ENCODE measurements around the gene NDUFV1.
"Not testable (repeated sequence)": the region's sequence is repeated elsewhere in the genome, so short reads cannot be mapped to it uniquely, and the experiment has no call there.

The NDUFV1 gene

GRCh38 chr11:67627812-67628624, 21.3 kb downstream of the NDUFV1 start:
- DNase-seq, result no peak

DNA sequence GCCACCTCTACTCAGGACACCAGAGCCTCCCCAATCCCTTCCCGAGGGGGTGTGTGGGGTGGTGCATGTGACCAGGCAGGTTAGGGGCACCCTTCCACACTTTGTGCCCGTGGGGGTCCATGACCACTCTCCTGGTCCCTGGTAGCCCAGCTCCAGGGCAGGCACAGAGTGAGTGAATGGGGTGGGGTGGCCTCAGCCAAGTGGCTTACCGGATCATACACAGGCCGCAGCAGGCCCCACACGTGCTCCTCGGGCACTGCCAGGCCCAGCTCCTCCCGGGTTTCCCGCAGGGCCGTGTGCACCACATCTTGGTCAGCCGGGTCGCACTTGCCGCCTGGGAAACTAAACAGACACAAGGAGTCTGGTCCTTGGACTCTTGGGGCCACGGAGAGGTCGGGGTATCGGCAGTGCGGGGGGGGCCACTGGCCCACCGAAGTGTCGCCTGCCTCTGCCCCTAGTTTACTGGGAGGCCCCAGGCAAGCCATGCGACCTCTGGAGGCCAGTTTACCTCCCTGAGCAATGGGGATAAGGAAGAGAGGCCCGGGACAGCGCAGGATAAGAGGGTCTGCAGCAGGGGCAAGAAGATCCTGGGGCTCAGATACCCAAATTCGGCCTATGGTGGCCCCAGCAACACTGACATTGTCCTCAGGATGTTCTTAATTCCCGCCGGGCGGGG, 22.1 kb downstream of the NDUFV1 start:
- DNase-seq, result no peak

DNA sequence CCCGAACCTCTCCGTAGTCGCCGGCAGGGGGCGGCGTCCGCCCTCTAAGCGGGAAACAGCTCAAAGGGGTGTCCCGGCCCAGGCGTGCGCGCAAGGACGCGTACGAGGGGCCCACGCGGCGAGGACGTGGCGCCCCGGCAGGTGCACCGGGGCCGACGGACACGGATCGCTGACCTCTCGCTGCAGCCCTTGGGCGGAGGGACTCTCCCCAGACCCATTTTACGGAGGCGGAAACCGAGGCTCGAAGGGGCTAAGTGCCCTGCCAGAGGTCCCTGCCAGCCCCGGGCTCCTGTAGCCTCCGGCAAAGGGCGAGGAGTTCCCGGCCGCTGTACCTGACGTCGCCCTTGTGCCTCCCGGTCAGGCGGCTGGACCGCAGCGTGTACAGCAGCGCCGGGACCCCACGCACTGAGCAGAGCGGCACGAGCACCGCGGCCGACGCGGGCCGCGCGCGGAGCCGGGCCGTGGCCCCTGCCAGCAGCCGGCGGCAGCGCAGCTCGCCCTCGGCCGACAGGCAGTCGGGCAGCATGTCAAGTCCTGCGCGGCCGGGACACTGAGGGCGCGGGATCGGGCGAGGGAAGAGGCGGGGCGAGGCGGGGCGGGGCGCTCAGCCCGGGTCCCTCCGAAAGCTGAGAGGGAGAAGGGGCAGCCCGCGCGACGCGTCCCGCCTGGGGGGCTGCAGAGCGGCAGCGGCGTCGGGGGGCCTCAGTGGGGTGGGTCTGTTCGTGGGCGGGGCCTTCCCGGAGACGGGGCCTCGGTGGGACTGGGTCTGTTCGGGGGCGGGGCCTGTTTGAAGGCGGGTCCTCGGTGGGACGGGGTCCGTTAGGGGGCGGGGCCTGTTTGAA, 22.9 kb downstream of the NDUFV1 start, which contains the start of gene NUDT8:
NUDT8 (minus strand) TSS at position 552 of the 842 bp plus-strand sequence; CDS start at position 526, 26 bp downstream.
- DNase-seq, result peak; percentile 94

- peak; percentile 98 for DNase-seq
These were observed 23.6 kb downstream of the NDUFV1 start for GRCh38 chr11:67630228-67630942.

DNA sequence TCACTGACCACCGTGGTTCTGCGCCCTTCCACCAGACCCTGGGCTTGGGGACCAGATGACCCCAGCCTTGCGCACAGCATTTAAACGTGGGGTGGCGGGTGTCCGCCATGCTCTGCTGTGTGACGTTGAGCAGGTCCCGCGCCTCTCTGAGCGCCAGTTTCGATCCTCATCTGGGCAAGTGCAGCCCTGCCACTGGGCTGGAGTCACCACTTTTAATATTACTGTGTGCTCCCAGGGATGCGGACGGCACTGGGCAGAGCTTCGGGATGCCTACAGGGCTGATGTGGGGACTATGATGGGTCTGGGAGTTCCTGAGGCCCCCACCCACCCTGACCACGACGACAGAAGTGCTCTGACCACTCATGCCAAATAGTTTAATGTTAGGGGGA, 24.2 kb downstream of the NDUFV1 start:
- no peak for DNase-seq

DNA sequence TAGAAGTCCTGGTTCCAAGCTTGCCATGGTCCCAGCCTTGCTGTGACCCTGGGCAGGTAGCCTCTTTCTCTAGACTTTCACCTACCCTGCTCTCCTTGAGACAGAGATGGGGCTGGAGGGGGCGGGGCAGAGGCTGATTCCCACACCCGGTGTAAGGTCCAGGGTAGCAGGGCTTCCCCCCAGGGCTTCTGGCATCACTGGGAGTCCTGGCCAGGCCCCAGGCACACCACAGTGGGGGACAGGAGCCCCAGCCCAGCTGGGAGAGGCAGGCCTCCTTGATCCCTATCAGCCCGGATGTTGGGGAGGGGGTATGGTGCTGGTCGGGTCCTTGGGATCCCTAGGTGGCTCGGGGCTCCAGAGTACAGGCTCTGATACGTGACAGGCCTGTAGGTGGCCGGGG, 24.7 kb downstream of the NDUFV1 start:
- DNase-seq, result no peak

DNA sequence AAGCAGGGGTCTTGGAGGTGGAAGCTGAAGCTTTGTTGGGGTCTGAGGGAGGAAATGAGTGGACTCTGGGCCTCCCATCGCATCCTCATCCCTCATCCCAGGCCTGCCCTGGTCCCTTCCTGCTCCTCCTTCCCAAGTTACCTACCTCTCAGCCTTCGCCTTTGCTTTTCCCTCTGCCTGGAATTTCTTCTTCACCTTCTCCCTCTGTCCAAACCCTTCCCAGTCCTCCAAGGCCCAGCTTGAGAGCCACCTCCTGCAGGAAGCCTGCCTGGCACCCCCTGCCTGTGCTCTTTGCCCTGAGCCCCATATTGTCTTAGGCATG, 25.1 kb downstream of the NDUFV1 start:
- DNase-seq, result no peak

GRCh38 chr11:67632175-67632981, 25.6 kb downstream of the NDUFV1 start:
- DNase-seq, result no peak

DNA sequence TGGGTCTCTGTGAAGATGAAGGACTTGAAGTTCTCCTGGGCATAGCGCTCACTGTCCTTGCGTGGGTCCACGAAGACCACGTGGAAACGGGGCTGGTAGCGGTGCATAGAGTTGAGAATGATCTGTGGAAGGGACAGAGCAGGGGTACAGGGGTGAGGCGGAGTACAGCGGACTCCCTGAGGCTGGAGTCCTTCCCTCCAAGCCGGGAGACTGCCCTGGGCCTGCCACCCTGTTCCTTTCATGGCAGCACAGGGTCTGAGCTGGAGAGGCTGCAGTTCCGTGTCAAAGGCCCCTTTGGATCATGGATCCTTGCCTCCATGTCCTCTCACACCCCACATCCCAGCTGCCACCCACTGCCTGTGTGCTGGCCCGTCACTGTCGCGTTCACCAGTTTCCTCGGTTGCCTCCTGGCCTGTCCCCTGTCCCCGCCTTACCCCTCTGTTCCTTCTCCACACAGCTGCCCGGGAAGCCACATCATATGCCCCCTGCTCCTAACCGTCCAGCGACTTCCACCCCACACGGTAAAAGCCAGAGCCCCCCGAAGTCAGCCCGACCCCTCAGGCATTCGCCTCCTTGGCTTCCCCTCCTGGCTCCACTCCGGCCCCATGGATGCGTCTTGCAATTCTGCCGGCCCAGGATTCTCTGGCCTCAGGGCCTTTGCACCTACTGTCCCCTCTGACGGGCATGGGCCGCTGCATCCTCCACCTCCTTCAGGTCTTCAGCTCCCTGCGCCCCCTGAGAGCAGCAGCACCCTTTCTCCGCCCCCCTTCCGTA, 26.4 kb downstream of the NDUFV1 start:
- DNase-seq, result no peak

DNA sequence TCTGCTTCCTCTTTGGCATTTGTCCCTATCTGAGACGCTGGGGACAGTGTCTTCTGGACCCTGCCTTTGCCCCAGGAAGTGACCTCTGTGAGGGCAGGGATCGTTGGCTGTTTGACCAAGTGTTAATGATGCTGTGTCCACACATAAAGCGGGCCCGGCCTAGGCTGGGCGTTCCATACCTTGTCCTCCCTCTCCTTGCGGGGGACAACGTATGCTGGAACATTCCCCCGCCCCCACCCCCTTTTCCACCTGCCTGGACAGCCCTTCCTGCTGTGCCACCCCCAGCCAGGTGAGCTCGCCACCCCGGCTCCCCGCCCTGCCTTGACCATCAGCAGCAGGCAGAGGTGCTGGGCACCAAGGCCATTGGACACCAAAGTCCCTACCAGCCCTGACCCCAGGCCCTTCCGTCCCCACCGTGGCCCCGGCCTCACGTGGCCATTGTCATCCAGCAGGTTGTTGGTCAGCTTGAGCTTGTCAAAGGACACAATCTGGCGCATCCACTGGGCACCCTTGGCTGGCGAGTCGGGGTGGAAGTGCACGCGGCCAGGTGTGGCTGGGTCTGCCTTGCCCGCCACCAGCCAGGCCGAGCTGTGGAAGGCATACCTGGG, 27.1 kb downstream of the NDUFV1 start:
- no peak for DNase-seq

DNA sequence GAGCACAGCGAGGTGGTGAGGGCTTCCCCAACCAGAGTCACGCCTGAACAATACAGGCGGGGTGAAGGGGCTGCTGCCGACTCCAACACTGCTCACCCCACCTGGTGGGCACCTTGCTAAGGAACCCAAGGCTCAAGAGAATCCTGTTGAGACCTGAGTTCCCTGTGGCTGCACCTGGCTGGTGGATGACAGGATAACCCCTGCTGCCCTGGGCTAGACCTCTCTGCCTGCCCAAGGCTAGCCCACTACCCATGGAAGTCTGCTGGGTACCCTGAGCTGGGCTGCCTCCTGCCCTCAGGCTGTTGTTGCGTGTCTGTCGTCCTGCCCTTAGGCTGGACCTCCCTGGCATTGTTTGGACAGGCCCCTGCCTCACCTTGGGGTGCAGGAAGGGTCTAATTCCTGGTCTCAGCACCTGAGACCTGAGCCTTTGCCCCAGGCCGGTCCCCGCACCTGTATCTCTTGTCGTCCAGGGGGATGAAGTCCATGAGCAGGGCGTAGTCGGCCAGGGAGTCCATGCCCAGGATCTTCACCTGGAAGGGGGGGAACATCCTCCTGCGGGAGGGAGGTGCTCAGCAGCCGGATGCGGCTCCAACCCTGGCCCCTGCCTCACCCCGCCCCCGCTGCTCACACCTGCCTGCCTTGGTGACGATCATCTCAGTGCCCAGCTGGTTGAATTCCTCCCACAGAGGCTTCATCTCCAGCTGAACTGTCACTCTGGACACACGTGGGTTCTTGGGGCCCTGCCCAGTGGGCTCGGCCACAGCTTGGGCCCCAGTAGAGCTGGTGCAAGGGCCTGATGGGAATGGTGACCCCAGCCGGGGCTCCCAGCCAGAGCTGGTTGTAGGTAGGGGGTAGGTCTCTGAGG, 27.9 kb downstream of the NDUFV1 start:
- no peak for DNase-seq

DNA sequence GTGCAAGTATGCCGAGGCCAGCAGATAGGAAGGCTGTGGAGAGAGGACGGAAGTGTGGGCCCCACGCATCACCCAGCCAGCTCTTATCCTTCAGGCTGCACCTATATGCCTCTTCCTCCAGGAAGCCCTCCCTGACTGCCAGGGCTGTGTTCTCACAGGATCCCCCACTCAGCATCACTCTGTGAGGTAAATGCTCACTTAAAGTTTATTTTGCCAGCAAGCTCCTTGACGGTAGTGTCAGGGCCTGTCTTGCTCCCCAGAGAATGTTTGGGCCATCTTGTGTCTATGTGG, 28.4 kb downstream of the NDUFV1 start:
- DNase-seq, result no peak

DNA sequence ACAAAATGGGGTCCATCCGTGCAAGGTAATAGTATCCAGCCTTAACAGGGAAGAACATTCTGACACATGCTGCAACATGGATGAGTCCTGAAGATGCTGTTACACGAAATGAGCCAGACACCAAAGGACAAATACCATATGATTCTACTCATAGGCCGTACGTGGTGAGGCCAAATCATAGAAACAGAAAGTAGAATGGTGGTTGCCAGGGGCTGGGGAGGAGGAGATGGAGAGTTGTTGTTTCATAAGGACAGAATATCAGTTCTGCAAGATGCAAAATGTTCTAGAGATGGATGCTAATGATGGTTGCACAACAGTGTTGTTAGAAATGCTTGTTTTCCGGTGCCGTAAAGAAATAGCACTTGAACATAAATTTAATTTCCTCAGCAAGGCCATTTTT, 30.2 kb downstream of the NDUFV1 start:
- DNase-seq, result no peak

GRCh38 chr11:67637441-67637840, 30.7 kb downstream of the NDUFV1 start:
- not testable (repeated sequence) for DNase-seq

- DNase-seq, result no peak
These were observed 32.0 kb downstream of the NDUFV1 start for GRCh38 chr11:67638535-67639437.

DNA sequence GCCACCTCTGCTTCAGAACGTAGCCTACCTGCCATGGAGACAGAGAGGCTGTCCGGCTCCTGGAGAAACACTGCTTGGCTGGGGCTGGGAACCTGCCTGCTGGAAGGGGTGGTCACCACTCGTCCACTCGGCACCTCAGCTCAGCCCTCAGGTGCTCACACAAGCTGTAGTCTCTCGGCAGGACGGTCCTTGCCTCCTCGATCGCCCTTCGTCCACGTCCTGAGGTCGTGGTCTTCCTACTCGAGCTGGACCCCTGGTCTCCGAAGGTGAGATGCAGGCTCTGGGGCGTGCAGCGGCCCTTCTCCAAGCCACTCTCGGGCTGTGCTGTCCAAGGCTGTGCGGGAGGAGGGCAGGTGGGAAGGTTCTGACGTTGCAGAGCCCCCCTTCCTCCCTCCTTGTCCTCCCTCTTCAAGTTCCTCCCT, 32.7 kb downstream of the NDUFV1 start, which contains the start of gene TBX10:
TBX10 (minus strand) TSS at position 326 of the 422 bp plus-strand sequence; CDS start at position 35, 291 bp downstream.
- DNase-seq, result no peak

GRCh38 chr11:67640021-67640757, 33.5 kb downstream of the NDUFV1 start:
- peak; percentile 67 for DNase-seq

Measured in activated CD4-positive, alpha-beta T cell treated with anti-CD3 and anti-CD28 coated beads, Interleukin-10, Interleukin-2, amounts not matched to agents 100 ng/mL and 50 ng/mL, durations not matched to agents 16 hours and 8 hours (primary cell).